SU-DHL-6 (cell line): ENCODE data around the gene LLGL2.

Source experiments
- EZH2phosphoT487 ChIP-seq: fragments of 200-600 bp; sonication (generic), shearing (Covaris generic); conservative IDR thresholded peaks from 2 replicates; pipeline ENCODE4 v1.6.1; 2018; ENCODE audit warnings: mild to moderate bottlenecking, antibody characterized with exemption, low read length, moderate library complexity, mixed read lengths
- TF ChIP-seq, protein P1 (sequence below): fragments of 200-600 bp; sonication (generic); IDR thresholded peaks from one replicate; pipeline ENCODE4 v1.5.1; 2017; ENCODE audit warnings: antibody characterized with exemption, mild to moderate bottlenecking, low read length, moderate library complexity; ENCODE audit not compliant: insufficient read depth, poor library complexity, severe bottlenecking

DNA sequence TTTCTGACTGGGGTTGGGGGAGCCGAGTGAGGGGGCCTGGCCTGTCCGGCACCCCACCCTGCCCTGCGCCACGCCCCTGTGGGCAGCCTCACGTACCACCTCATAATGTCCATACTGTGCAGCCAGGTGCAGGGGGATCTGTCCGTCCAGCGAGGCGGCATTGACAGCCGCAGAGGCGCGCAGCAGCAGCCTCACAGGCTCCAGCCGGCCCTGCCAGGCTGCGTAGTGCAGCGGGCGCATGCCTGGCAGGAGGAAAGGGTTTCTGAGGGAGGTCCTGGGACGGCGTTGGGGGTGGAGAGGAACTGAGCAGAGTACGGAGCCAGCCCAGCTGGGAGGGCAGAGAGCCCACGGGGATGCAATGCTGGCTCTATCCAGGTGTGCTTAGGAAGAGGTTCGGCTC lies 18.6 kb upstream of the LLGL2 start:
- TF ChIP-seq, protein P1, sequence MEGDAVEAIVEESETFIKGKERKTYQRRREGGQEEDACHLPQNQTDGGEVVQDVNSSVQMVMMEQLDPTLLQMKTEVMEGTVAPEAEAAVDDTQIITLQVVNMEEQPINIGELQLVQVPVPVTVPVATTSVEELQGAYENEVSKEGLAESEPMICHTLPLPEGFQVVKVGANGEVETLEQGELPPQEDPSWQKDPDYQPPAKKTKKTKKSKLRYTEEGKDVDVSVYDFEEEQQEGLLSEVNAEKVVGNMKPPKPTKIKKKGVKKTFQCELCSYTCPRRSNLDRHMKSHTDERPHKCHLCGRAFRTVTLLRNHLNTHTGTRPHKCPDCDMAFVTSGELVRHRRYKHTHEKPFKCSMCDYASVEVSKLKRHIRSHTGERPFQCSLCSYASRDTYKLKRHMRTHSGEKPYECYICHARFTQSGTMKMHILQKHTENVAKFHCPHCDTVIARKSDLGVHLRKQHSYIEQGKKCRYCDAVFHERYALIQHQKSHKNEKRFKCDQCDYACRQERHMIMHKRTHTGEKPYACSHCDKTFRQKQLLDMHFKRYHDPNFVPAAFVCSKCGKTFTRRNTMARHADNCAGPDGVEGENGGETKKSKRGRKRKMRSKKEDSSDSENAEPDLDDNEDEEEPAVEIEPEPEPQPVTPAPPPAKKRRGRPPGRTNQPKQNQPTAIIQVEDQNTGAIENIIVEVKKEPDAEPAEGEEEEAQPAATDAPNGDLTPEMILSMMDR = no peak
- TF ChIP-seq EZH2phosphoT487 = no peak
